DND-41 (cell line): Measurements from ENCODE around the gene WDR88.

ENCODE experiments used
- EZH2 ChIP-seq: IDR thresholded peaks from 3 replicates; pipeline ENCODE4 v1.6.1; 2012; ENCODE audit warnings: borderline replicate concordance, low read depth, mild to moderate bottlenecking, moderate library complexity, low read length, inconsistent platforms; ENCODE audit not compliant: severe bottlenecking
- TF ChIP-seq, protein P1 (sequence below): IDR thresholded peaks from 2 replicates; pipeline ENCODE4 v1.5.1; 2012; ENCODE audit warnings: borderline replicate concordance, low read length, moderate library complexity, mild to moderate bottlenecking; ENCODE audit not compliant: poor library complexity, severe bottlenecking; ENCODE audit errors: extremely low read depth

DNA sequence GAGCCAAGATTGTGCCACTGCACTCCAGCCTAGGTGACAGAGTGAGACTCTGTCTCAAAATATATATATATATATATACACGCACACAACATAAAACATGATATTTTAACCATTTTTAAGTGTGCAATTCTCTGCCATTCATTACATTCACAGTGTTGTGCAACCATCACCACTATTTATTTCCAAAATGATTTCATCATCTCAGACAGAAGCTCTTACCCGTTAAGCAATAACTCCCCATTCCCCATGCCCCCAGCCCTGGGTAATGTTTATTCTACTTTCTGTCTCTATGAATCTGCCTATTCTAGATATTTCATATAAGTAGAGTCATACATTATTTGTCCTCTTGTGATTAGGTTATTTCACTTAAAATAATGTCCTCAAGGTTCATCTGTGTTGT lies 20.3 kb downstream of the WDR88 start:
- TF ChIP-seq, protein P1, sequence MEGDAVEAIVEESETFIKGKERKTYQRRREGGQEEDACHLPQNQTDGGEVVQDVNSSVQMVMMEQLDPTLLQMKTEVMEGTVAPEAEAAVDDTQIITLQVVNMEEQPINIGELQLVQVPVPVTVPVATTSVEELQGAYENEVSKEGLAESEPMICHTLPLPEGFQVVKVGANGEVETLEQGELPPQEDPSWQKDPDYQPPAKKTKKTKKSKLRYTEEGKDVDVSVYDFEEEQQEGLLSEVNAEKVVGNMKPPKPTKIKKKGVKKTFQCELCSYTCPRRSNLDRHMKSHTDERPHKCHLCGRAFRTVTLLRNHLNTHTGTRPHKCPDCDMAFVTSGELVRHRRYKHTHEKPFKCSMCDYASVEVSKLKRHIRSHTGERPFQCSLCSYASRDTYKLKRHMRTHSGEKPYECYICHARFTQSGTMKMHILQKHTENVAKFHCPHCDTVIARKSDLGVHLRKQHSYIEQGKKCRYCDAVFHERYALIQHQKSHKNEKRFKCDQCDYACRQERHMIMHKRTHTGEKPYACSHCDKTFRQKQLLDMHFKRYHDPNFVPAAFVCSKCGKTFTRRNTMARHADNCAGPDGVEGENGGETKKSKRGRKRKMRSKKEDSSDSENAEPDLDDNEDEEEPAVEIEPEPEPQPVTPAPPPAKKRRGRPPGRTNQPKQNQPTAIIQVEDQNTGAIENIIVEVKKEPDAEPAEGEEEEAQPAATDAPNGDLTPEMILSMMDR = no peak
- no peak for TF ChIP-seq EZH2
